ENCODE data around the gene PRPH.

GRCh38 chr12:49287876-49288275 is 7.1 kb upstream of the PRPH start:
- TF ChIP-seq CREB5 (CRISPR knock-in tag; IDR thresholded peaks at IDR 0.05; ENCODE audit: low read depth) (no peak), CSRNP3 (CRISPR knock-in tag; IDR thresholded peaks at IDR 0.05) (no peak), RARB (CRISPR knock-in tag; IDR thresholded peaks at IDR 0.05) (no peak), BACH2 (CRISPR knock-in tag; IDR thresholded peaks at IDR 0.05; ENCODE audit: borderline replicate concordance) (no peak), GLIS3 (CRISPR knock-in tag; IDR thresholded peaks at IDR 0.05) (no peak), PATZ1 (CRISPR knock-in tag; IDR thresholded peaks at IDR 0.05; ENCODE audit: borderline replicate concordance) (no peak), ZNF565 (CRISPR knock-in tag; conservative IDR thresholded peaks at IDR 0.05; ENCODE audit: low read depth) (no peak), POU6F1 (CRISPR knock-in tag; IDR thresholded peaks at IDR 0.05; ENCODE audit: borderline replicate concordance, low read depth) (no peak), CSDC2 (CRISPR knock-in tag; IDR thresholded peaks at IDR 0.05) (no peak), ZNF70 (CRISPR knock-in tag; IDR thresholded peaks at IDR 0.05) (no peak), PPARA (CRISPR knock-in tag; IDR thresholded peaks at IDR 0.05; ENCODE audit: borderline replicate concordance) (no peak)
